VCaP (cell line): ENCODE data around the gene RYR3.

Source experiments
- H3K27ac ChIP-seq: fragments of 450-650 bp; 2 replicates; pipeline ENCODE4 v1.5.1; 2017
- TF ChIP-seq, protein P1 (sequence below): fragments of 450-650 bp; conservative IDR thresholded peaks from 2 replicates; pipeline ENCODE4 v1.5.1; 2017; ENCODE audit warnings: mild to moderate bottlenecking, moderate library complexity

Gene RYR3

DNA sequence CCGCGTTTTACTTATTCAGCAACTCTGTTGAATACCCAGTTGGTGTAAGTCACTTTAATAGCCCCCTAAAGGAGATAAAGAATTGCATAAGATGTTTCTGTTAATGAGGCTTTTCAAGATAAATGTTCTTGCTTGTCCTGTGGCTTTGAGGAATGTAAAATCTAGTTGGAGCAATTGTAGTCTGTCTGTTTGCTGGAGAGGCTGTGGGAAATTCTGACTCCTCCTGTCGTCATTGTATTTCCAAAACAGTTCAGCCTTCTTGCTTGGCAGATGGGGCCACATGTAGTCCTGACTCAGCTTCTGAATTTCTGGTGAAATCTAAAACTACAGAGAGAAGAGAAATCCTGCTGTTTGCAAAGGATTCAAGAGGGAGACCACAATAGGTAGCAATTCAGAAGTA is 114.4 kb downstream of the RYR3 start:
- H3K27ac ChIP-seq = no peak overlapping the region
- TF ChIP-seq, protein P1, sequence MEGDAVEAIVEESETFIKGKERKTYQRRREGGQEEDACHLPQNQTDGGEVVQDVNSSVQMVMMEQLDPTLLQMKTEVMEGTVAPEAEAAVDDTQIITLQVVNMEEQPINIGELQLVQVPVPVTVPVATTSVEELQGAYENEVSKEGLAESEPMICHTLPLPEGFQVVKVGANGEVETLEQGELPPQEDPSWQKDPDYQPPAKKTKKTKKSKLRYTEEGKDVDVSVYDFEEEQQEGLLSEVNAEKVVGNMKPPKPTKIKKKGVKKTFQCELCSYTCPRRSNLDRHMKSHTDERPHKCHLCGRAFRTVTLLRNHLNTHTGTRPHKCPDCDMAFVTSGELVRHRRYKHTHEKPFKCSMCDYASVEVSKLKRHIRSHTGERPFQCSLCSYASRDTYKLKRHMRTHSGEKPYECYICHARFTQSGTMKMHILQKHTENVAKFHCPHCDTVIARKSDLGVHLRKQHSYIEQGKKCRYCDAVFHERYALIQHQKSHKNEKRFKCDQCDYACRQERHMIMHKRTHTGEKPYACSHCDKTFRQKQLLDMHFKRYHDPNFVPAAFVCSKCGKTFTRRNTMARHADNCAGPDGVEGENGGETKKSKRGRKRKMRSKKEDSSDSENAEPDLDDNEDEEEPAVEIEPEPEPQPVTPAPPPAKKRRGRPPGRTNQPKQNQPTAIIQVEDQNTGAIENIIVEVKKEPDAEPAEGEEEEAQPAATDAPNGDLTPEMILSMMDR = no peak

DNA sequence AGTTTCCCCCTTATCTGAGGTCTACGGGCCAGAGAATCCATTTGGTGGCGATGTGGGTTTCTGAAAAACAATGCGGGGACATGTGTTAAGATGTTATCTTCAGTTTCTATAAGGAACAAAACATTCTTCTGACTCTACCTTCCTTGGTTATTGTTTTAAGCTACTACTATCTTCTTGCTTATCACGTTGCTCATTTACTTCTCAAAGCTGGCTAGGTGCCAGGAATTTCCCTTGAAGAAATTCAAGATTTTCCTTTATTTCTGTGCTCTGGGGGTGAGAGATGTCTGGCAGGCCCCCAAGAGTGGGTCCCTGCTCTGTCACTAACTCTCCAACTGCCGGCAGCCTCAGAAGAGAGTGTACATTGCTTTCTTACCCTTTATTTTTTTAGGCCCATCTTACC is 119.8 kb downstream of the RYR3 start:
- H3K27ac ChIP-seq = no peak overlapping the region
- TF ChIP-seq, protein P1 = no peak

DNA sequence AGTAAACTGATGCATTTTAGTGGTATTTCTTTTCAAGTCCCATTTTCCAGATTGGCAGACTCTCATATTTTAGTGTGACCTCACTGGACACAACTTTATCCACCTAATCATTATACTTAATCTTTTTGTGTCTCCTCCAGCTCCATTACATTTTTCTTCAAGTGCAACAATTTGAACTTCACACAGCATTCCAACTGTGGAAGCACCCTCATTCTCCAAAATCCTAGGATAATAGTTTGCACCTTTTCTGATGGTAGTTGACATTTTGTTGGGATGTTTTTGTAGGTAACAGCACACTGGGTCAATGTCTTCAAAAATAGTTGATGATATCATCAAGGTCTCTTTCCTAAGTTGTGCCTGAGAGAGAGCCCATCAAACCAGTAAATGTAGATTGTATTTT is 123.1 kb downstream of the RYR3 start:
- TF ChIP-seq, protein P1 = no peak
- H3K27ac ChIP-seq = no peak overlapping the region

DNA sequence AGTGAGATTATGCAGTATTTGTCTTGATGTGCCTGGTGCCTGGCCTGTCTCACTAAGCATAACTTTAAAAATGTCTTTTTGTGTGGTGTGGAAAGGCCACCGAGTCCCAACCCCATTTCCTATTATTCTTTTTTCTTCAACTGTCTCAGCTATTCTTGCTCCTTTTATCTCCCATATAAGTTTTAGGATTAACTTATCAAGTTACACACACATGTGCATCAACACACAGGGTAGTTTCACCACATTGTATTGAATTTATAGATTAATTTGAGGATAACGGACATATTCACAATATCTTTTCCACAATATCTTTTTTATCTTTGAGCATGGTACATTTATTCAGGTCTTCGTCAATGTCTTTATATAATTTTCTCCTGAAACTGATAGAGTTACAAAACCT is 127.6 kb downstream of the RYR3 start:
- H3K27ac ChIP-seq = no peak overlapping the region
- TF ChIP-seq, protein P1 = no peak

DNA sequence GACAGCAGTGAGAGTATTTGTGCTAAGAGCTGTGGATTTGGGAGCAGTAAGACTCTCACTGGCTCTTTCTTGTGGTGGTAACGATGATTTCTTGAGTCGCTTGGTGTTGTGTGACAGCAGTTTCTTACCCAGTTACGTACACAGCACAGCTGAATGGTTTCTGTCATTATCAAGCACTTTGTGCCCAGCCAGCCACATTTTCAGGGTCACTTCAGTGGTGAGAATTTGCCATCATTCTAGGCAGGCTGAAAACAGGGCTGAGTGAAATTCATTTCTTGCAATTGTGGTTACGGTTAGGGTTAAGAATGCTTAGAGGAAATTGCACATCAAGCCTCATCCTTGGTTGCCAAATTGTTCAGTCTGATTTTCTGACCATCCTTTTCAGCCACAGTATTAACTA is 130.1 kb downstream of the RYR3 start:
- H3K27ac ChIP-seq = no peak overlapping the region
- TF ChIP-seq, protein P1 = no peak

DNA sequence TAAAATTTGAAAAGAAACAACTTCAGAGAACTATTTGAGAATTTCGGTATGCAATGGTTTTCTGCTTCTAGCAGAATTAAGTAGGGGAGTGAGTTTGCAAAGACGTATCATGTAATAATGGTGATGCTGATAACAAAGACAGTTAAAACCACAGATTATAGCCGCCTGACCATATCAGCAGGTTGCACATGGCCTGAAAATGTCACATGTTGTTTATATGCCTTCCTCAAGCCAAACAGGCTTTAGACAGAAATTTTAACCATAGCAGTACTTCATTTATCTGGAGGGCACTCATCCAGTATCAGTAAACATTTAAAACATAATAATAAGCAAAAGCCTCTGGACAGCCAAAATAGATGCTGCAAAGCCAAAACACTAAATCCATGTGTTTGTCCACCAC is 131.7 kb downstream of the RYR3 start:
- no peak overlapping the region for H3K27ac ChIP-seq
- TF ChIP-seq, protein P1 = no peak

DNA sequence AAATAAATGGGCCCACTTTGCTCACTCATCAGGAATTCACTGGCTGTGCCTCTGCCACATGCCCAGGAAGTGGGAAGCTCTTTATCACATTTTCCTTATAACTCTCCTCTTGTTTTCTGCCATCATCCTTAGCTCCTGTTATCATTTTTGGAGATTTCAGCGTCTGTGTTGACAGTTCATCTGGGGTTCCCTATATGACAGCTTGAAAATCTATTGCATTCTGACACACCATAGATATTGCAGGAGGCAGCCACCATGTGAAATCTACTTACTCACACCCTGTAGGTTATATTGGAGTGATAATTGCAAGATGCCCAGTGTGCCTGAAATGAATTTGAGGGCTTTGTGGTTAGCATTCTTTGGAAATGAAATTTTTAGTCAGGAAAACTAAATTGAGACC is 132.9 kb downstream of the RYR3 start:
- H3K27ac ChIP-seq = no peak overlapping the region
- TF ChIP-seq, protein P1 = no peak

DNA sequence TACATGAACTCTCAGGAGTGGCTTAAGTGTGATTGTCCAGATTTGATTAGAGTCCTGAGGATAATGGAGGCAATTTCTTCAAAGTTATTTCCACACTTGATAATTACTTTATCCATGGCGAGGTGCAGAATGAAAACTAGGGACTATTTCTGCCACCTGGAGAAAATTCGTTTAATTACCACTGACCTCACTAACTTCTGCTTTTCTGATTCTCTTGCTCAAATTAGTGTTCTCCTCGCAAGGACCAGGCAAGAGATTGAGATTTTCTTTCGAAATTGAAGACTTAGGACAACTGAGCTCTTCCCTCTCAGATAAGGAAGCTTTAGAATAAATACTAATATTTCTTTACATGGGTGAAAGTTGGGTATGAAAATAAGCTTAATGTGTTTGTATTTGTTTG is 135.2 kb downstream of the RYR3 start:
- no peak overlapping the region for H3K27ac ChIP-seq
- TF ChIP-seq, protein P1 = no peak
